Bronchial epithelial cell (primary cell): ENCODE data around the gene SP140L. TPM values are rescaled to one million over a fixed set of nuclear protein-coding genes. Genes with fewer than 3 reads are reported as not detected.
A peak's percentile ranks its signal among the peaks of the same experiment; 100 is the strongest.
"Not testable (repeated sequence)": the region's sequence is repeated elsewhere in the genome, so short reads cannot be mapped to it uniquely, and the experiment has no call there.

ENCODE experiments used
- DNase-seq: peaks from one replicate; pipeline ENCODE4 v3.0.0-alpha.2; 2010; ENCODE audit warnings: low read depth
- FAIRE-seq: peaks from 2 replicates; lab custom pipeline; 2011; peaks lifted over from hg19 to GRCh38; lab: Jason Lieb, UNC
- H3K27me3 ChIP-seq: 2 replicates; pipeline ENCODE4 v1.5.1; 2011; ENCODE audit warnings: low read length; ENCODE audit not compliant: control insufficient read depth, insufficient read depth
- H3K36me3 ChIP-seq: 2 replicates; pipeline ENCODE4 v1.5.1; 2011; ENCODE audit warnings: low read length; ENCODE audit not compliant: control insufficient read depth, insufficient read depth
- H3K4me3 ChIP-seq: 2 replicates; pipeline ENCODE4 v1.5.1; 2011; ENCODE audit warnings: mild to moderate bottlenecking, low read depth, low read length, control low read depth
- CTCF ChIP-seq: IDR thresholded peaks from 2 replicates; pipeline ENCODE4 v1.5.1; 2011; ENCODE audit warnings: mild to moderate bottlenecking, moderate library complexity, low read length, control low read depth, inconsistent platforms; ENCODE audit not compliant: insufficient read depth, severe bottlenecking
- total RNA-seq: library from RNA; depleted of rRNA; stranded (reverse); fragments of >200 nt; gene quantifications from 2 replicates; pipeline ENCODE4 v1.2.1, GENCODE V29; 2014

The SP140L gene
- total RNA-seq, 1 donor from 2014 or later = 1.6 TPM

- peaks cover 1% of the 10 kb centered on the region for H3K36me3 ChIP-seq
- H3K4me3 ChIP-seq = no peak overlapping the region
- DNase-seq (no peak), FAIRE-seq (no peak)
- TF ChIP-seq CTCF = no peak
- H3K27me3 ChIP-seq = no peaks in the 10 kb centered on the region
Observed at GRCh38 chr2:230429513-230429912, 102.5 kb downstream of the SP140L start.

GRCh38 chr2:230430957-230431910 is 104.2 kb downstream of the SP140L start:
- FAIRE-seq (peak; percentile 76), DNase-seq (no peak)
- Histone ChIP-seq H3K36me3 (peaks cover 1% of the 10 kb centered on the region), H3K4me3 (no peak overlapping the region), H3K27me3 (no peaks in the 10 kb centered on the region)
- TF ChIP-seq CTCF = no peak

GRCh38 chr2:230434677-230435324 is 107.8 kb downstream of the SP140L start:
- peaks cover 1% of the 10 kb centered on the region for H3K36me3 ChIP-seq
- H3K4me3 ChIP-seq = no peak overlapping the region
- no peak for FAIRE-seq
- DNase-seq = no peak
- no peaks in the 10 kb centered on the region for H3K27me3 ChIP-seq
- TF ChIP-seq CTCF = no peak

- FAIRE-seq = no peak
- Histone ChIP-seq H3K4me3 (no peak overlapping the region), H3K36me3 (peaks cover 1% of the 10 kb centered on the region), H3K27me3 (no peaks in the 10 kb centered on the region)
- peak; percentile 69 for DNase-seq
- no peak for TF ChIP-seq CTCF
Observed at GRCh38 chr2:230435431-230435830, 108.4 kb downstream of the SP140L start.

GRCh38 chr2:230439121-230439520 is 112.1 kb downstream of the SP140L start:
- not testable (repeated sequence) for H3K36me3 ChIP-seq, H3K27me3 ChIP-seq, H3K4me3 ChIP-seq, DNase-seq, FAIRE-seq

- no peak for FAIRE-seq
- Histone ChIP-seq H3K4me3 (no peak overlapping the region), H3K27me3 (no peaks in the 10 kb centered on the region), H3K36me3 (peaks cover 6% of the 10 kb centered on the region)
- no peak for DNase-seq
- TF ChIP-seq CTCF = no peak
Observed at GRCh38 chr2:230439590-230439989, 112.6 kb downstream of the SP140L start.
